ENCODE results near the gene NIM1K.

- TF ChIP-seq EZH2 (IDR thresholded peaks at IDR 0.05; ENCODE audit: borderline replicate concordance, low read length) (no peak), CTCF (conservative IDR thresholded peaks at IDR 0.05 in 1 of 2, IDR thresholded peaks at IDR 0.05 in 1 of 2; ENCODE audit: extremely low read depth in 1 of 2, insufficient read depth in 1 of 2, low read depth in 1 of 2, low read length in 2 of 2) (no peak)
Observed at GRCh38 chr5:43312699-43313034, 120.6 kb downstream of the NIM1K start.

Data from mammary epithelial cell (primary cell).